H1 (cell line): ENCODE results near the gene PCGF3.

Experiments
- CBX8 ChIP-seq: fragments of 300-800, 300-1000 bp; sonication (generic); IDR thresholded peaks from 2 replicates; pipeline ENCODE4 v1.7.1; 2016; ENCODE audit warnings: low read depth, low read length, borderline replicate concordance
- CEBPB ChIP-seq: IDR thresholded peaks from 2 replicates; pipeline ENCODE4 v1.6.1; 2012; ENCODE audit warnings: low read depth, low read length
- KDM5A ChIP-seq: fragments of 200-600 bp; IDR thresholded peaks from 2 replicates; pipeline ENCODE4 v1.7.1; 2012; ENCODE audit warnings: mild to moderate bottlenecking, low read length, inconsistent platforms, mixed read lengths
- MAFK ChIP-seq: IDR thresholded peaks from 2 replicates; pipeline ENCODE4 v1.6.1; 2012; ENCODE audit warnings: low read depth, mild to moderate bottlenecking, improper control_type of control experiment, low read length
- POLR2A ChIP-seq, 2 experiments: IDR thresholded peaks; 1 replicate in 1 of 2; 2 replicates in 1 of 2; pipeline ENCODE4 v1.6.1; 2011; ENCODE audit warnings: low read depth in 2 of 2, low read length in 2 of 2, mild to moderate bottlenecking in 2 of 2; ENCODE audit errors: control extremely low read depth in 1 of 2
- RNF2 ChIP-seq: fragments of 200-900, 300-1000 bp; sonication (generic); IDR thresholded peaks from 2 replicates; pipeline ENCODE4 v1.7.1; 2016; ENCODE audit warnings: borderline replicate concordance, low read depth, mild to moderate bottlenecking, antibody characterized with exemption, low read length; ENCODE audit not compliant: poor library complexity, severe bottlenecking; ENCODE audit errors: missing control alignments
- SP1 ChIP-seq: IDR thresholded peaks from 2 replicates; pipeline ENCODE4 v1.6.1; 2011; ENCODE audit warnings: low read depth, low read length
- SRF ChIP-seq: IDR thresholded peaks from 2 replicates; pipeline ENCODE4 v1.6.1; 2011; ENCODE audit warnings: mild to moderate bottlenecking, low read depth, low read length, moderate library complexity
- TCF12 ChIP-seq: IDR thresholded peaks from 2 replicates; pipeline ENCODE4 v1.6.1; 2011; ENCODE audit warnings: low read depth, mild to moderate bottlenecking, low read length
- TEAD4 ChIP-seq: IDR thresholded peaks from 2 replicates; pipeline ENCODE4 v1.6.1; 2012; ENCODE audit warnings: low read depth, low read length, inconsistent platforms, mixed read lengths
- ZNF274 ChIP-seq: IDR thresholded peaks from 2 replicates; pipeline ENCODE4 v1.7.0; 2012; ENCODE audit warnings: low read length, borderline replicate concordance; ENCODE audit errors: extremely low read depth
- TF ChIP-seq, protein P1 (sequence below), 3 experiments: IDR thresholded peaks; 1 replicate in 2 of 3; 2 replicates in 1 of 3; pipeline versions ENCODE4 v1.5.1 to v1.6.1; 2011; ENCODE audit warnings: low read length in 3 of 3, mild to moderate bottlenecking in 3 of 3, inconsistent platforms in 2 of 3, low read depth in 1 of 3, moderate library complexity in 1 of 3; ENCODE audit not compliant: insufficient read depth in 1 of 3; ENCODE audit errors: control extremely low read depth in 1 of 3

DNA sequence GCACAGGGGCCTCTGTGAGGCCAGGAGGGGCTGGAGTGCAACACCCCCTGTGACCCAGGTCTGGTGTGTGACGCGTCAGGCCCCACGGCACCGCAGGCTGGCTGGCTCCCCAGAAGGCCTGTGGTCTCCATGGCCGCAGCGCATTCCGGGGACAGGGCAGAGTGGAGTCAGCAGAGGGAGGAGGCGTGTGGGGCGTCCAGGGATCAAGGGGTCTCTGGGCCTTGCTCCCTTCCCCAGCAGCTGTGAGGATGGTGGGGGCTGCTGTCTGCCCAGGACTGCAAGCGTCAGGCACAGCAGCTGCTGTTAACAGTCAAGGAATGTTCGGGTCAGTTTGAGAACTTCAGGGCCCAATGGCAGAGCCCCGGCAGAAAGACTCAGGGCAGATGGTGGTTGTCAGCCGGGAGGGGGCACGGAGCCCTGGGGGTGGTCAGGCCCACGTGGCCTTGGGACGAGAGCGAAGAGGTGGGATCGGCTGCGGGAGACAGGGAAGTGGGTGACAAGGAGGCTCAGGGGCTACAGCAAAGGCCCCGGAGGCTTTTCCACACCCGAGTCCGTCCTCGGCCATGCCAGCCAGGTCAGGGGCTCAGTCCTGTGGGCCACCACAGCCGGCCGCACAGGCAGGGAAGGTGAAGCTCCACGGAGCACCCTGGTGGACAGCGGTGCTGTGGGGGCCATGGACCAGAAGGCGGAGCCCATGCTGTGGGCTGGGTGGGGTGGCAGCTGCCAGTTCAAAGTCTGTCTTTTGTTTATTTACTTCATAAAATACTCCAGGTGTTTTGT is 18.3 kb downstream of the PCGF3 start:
- TF ChIP-seq TCF12 (no peak), CBX8 (no peak), KDM5A (no peak), CEBPB (no peak), SRF (no peak), TEAD4 (no peak), MAFK (no peak), POLR2A (IDR thresholded peaks at IDR 0.05; ENCODE audit: control extremely low read depth in 1 of 2, low read depth in 2 of 2, low read length in 2 of 2) (no peak), SP1 (no peak), ZNF274 (no peak), RNF2 (no peak)
- TF ChIP-seq, protein P1, sequence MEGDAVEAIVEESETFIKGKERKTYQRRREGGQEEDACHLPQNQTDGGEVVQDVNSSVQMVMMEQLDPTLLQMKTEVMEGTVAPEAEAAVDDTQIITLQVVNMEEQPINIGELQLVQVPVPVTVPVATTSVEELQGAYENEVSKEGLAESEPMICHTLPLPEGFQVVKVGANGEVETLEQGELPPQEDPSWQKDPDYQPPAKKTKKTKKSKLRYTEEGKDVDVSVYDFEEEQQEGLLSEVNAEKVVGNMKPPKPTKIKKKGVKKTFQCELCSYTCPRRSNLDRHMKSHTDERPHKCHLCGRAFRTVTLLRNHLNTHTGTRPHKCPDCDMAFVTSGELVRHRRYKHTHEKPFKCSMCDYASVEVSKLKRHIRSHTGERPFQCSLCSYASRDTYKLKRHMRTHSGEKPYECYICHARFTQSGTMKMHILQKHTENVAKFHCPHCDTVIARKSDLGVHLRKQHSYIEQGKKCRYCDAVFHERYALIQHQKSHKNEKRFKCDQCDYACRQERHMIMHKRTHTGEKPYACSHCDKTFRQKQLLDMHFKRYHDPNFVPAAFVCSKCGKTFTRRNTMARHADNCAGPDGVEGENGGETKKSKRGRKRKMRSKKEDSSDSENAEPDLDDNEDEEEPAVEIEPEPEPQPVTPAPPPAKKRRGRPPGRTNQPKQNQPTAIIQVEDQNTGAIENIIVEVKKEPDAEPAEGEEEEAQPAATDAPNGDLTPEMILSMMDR (IDR thresholded peaks at IDR 0.05; ENCODE audit: control extremely low read depth in 1 of 3, insufficient read depth in 1 of 3, low read depth in 1 of 3, low read length in 3 of 3), result no peak
